GM19328 (cell line): Measurements from ENCODE around the gene DOCK3.

Experiments used
- ATAC-seq: cut with Tn5 transposase; IDR thresholded peaks from one replicate; pipeline ENCODE4 v1.9.1; 2021; ENCODE audit warnings: mild to moderate bottlenecking, moderate library complexity; ENCODE audit not compliant: unreplicated experiment

Gene DOCK3

DNA sequence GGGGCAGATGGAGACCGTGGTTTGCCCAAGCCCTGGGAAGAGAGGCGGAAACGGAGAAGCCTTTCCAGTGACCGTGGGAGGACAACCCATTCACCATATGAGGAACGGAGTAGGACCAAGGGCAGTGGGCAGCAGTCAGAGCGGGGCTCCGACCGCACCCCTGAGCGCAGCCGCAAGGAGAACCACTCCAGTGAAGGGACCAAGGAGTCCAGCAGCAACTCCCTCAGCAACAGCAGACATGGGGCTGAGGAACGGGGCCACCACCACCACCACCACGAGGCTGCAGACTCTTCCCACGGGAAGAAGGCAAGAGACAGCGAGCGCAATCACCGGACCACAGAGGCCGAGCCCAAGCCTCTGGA lies 718.4 kb downstream of the DOCK3 start:
- no peak for ATAC-seq

DNA sequence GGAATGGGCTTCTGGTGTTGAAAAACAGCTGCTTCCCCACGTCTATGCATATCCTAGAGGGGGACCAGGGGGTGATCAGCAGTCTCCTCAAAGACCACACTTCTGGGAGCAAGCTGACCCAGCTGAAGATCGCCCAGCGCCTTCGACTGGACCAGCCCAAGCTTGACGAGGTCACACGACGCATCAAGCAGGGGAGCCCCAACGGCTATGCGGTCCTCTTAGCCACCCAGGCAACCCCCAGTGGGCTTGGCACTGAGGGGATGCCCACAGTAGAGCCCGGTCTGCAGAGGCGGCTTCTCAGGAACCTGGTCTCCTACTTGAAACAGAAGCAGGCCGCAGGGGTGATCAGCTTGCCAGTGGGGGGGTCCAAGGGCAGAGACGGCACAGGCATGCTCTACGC lies 718.8 kb downstream of the DOCK3 start:
- no peak for ATAC-seq

DNA sequence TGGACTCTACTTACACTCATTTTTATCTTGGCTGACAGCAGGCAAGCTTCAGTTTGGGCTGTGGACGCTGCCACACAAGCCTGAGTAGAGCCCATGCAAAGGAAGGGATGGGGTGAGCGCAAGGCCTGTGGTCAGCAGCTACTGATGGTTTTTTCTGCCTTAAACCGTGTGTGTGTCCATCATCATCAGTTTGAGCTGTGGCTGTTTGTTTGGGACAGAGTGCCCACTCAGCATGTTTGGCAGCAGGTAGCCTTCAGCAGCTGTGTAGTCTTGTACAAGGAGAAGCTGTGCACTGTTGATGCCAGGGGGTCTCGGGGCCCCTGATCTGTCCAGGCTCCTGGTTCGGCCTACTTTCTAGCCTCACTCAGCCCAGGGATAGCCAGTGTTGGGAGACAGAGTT lies 719.8 kb downstream of the DOCK3 start:
- no peak for ATAC-seq

GRCh38 chr3:51395493-51396213 lies 720.9 kb downstream of the DOCK3 start:
- no peak for ATAC-seq

DNA sequence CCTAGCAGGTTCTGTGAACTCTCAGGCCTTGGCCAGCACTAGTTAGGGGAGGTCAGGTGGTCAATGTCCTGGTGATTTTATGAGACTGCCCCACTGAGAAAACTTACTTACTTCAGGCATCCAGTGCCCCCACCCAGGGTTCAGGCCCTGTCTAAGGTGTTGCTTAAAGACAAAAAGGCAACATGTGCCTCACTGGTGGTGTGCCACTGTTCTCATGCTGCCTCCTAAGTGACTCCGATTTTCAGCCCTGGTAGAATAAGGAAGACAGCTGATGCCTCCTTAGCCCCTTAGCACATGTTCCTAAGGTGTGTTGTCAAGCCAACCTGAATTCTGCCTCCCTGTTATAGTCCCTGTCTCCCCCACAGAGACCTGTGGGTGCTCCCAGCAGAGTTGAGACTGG lies 721.7 kb downstream of the DOCK3 start:
- no peak for ATAC-seq

DNA sequence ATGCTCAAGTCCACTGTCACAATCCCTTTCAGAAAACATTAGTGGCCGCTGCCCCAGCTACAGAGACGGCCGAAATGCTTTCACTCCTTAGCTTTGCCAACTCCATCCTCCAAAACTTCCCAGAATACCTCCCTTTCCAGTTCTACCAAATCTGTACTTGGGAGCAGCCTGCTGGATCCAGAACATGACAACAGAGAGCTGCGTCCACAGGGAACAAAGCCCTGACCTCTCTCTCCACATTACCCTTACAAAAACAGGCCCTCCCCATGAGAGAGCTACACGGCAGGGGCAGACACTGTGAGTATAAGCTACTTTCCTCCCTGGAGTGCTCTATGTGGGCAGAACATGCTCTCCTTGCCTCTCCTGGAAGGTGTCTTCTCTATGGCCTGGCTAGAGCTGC lies 722.7 kb downstream of the DOCK3 start:
- no peak for ATAC-seq

DNA sequence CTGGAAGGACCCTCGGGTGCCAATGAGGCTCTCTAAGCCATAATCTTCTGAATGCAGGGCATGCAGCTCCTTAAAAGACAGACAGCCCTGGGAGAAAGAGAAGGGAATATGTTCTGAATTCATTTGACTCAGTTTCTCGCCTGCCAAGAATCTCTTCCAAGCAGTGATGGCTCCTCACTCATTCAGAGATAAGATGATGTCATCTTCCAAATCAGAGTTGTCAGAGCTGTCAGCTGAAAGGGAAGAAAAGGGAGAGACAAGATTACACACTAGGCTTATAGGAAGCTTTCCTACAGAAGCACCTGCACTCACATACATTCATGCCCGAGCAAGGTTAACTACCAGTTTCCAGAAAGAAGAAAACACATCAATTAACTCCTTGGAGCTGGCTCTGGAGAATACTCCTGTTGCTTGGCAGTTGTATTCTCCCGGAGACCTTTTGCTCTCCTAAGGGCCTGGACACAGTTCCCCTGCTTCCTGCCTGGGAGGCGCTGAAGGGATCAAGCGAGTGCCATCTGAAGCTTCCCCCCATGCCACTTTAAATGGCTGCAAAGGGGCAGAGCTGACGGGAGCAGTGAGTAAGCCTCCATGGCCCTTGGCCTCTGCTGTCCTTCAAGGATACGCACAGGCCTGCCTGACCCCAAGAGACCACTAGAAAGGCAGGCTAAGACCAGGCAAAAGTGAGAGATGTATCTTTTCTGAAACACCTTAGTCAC lies 724.0 kb downstream of the DOCK3 start:
- ATAC-seq: no peak

DNA sequence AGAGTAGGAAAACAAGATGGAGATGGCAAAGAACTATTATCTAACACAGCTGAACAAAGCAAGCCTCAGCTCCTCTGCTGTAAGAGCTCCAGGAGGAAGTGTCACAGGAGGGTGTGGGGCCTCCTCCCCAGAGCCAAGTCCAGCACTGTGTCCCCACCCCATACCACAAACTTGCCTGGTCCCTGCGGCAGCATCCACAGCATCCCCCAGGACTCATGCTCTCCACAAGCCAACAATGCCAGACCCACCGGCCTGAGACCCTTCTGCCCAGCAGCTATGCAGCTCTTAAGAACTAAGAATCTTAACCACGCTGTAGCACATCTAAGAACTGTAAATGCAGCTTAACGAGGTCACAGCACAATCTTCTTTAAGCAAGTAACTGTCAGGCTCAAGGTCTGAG lies 725.4 kb downstream of the DOCK3 start:
- no peak for ATAC-seq

- no peak for ATAC-seq
These were observed 727.0 kb downstream of the DOCK3 start for GRCh38 chr3:51401735-51402134.

DNA sequence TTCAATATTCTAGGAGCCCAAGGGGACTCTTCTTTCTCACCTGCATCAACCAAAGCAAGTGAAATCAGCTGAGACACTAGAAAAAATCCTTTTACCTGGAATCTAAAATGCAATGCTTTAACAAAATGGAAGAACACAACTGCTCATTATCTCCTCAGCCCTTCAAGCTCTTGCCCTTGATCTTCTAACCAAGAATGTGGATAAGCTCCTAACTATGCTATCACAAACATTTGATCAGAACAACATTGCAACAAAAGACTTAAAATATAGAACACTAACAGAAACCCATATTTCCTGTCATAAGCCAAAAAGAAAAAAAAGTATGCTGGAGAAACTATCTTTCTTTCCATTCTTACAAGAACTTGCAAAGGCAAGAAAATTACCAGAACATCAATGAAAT lies 728.9 kb downstream of the DOCK3 start:
- ATAC-seq: no peak

DNA sequence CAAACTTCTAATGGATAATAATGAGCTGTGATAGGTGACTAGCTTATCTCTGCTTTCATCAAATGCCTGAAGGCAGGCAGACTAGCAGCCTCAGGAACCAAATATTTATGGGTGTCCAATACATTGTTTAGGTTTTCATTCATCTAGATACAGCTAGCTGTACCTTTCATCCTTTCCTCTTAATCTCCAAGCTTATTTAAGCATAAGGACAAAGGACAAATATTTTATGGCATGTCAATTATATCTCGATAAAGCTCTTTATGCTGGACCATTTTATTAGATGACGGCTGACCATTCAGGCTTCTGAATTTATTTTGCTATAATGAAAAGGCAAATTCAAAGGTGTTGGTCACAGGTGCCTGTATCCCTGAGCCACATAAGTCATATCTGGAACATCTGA lies 733.3 kb downstream of the DOCK3 start:
- no peak for ATAC-seq

DNA sequence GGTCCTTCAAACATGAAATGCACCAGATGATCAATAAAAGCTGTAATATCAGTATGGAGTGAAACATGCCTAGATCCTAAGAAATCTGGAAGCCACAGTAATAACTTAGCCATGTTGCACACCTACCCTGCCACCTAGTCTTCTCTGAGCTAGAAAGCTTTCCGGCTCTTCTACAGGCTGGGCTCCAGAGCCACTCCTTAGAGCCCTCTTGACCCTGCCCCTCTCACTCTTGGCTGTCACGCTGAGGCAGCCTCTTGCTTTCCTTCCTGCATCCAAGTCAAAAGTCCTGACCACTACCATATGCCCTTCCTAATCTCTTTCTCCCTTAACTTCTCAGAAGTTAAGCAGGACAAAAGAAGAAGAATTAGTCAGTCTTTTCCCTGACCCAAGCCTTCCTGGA lies 734.1 kb downstream of the DOCK3 start:
- ATAC-seq: no peak

DNA sequence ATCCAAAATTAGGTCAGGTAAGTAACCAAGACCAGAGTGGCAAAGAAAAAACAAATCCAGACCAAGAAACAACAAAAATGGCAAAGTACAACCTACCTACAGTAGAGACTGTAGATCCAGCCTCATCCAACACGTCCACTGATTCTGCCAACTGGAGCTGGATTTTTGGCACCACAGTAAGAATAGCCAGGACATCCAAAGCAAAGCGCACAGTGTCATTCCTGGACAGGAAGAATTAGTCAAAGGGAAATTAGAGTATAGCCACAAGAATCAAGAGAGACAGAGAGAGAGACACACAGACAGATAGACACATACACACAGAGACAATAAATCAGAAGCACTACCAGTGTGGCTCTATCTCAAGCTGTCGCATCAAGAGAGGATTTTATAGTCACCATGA lies 747.5 kb downstream of the DOCK3 start:
- ATAC-seq: no peak

GRCh38 chr3:51426921-51427320 lies 752.2 kb downstream of the DOCK3 start:
- no peak for ATAC-seq

DNA sequence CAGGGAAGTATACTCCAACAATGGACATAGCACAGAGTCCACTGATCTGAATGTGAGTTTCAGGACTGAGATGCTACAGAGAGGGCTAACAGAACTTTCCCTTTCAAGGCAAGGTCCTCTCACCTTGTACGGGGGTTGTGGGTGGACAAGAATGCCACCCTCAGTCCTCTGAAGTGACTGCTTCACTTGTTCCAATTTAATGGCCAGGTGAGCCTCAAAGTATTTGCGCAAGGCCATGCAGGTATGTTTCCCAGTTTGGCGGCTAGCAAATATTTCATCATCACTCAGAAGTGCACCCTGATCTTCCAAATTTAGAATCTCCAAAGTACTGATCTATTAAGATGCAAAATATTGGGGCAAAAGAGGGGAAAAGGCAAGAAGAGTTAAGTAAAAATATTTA lies 754.4 kb downstream of the DOCK3 start:
- ATAC-seq: no peak
